GM12874 (cell line): Measurements from ENCODE around the gene NPTX1.

Source experiments
- TF ChIP-seq, protein P1 (sequence below): IDR thresholded peaks from 2 replicates; pipeline ENCODE4 v1.5.1; 2011; ENCODE audit warnings: low read depth, mild to moderate bottlenecking, control low read depth, low read length, moderate library complexity; ENCODE audit not compliant: insufficient read depth

NPTX1 gene

DNA sequence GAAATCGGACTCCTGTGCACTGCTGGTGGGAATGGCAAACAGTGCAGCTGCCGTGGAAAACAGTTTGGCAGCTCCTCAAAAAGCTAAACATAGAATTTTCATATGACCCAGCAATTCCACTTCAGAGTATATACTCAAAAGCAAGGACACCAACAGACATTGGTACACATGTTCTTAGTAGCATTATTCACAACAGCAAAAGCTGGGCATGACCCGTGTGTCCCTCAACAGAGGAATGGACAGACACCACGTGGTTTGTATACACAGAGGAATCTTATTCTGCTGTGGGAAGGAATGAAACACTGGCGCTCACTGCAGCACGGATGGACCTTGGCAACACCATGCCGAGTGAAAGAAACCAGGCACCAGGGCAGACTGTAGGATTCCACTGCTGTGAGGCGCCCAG is 16.0 kb downstream of the NPTX1 start:
- TF ChIP-seq, protein P1, sequence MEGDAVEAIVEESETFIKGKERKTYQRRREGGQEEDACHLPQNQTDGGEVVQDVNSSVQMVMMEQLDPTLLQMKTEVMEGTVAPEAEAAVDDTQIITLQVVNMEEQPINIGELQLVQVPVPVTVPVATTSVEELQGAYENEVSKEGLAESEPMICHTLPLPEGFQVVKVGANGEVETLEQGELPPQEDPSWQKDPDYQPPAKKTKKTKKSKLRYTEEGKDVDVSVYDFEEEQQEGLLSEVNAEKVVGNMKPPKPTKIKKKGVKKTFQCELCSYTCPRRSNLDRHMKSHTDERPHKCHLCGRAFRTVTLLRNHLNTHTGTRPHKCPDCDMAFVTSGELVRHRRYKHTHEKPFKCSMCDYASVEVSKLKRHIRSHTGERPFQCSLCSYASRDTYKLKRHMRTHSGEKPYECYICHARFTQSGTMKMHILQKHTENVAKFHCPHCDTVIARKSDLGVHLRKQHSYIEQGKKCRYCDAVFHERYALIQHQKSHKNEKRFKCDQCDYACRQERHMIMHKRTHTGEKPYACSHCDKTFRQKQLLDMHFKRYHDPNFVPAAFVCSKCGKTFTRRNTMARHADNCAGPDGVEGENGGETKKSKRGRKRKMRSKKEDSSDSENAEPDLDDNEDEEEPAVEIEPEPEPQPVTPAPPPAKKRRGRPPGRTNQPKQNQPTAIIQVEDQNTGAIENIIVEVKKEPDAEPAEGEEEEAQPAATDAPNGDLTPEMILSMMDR: no peak

DNA sequence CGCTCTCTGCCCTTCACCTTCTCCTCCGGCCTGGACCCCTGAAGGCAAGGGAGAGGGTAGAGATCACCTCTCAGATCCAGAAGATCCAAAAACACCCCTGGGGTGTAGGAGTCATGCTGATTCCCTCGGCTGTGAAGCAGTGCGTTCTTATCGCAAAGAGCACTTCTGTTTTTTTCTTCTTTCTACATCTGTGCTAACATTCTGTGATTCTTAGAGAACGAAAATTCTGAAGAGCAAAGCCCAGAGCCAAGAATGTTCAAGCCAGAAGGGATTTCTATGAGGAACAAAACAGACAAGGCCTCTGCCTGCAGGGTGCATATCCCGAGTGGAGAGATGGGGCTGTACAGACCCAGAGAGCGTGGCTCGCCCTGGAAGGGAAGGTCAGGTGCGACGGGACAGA is 17.2 kb downstream of the NPTX1 start:
- TF ChIP-seq, protein P1: no peak

DNA sequence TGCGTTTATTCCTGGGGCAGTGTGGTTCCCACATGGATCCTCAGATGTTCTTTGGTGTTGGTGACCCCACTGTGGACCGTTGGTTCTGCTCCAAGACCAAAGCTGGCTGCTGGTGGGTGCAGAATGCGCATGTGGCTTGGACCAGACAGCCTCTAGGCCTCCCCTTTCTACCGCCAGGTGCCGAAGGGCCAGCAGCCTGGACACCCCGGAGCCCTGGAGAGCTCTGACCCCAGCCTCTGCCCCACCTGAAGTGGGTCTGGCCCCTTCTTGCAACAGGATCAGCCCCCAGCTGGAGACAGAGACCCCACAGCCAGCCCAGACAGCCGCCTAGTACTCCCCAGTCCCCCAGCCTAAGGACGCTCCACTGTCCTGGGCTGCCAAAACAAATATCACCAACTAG is 18.4 kb downstream of the NPTX1 start:
- TF ChIP-seq, protein P1: no peak

DNA sequence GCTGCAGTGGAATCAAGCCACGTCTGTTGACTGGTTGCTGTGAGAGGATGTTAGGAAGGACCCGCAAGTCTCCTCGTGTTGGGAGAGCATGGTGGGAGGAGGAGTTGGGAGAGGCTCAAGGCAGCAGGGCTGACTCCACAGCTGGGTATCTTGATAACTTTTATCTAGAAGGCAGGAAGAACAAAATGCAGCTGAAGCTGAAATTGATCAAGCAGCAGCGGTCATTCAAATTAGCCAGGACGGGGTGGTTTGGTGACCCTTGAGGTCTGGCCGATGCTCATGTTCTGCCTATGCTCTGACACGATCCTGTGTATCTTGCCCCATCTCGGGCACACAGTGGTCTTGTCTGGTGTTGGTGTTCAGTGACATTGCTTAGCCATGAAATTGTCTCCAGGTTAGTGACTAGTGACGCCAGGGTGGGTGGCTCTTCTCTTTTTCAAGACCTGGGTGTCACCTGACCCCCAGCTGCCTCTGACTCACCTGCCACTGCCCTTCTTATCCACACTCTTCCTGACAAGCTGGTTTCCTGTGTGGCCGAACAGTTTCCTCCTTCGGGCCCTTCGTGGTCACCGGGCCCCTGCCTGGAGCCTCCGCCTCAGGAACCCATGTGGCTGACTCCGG is 19.1 kb downstream of the NPTX1 start:
- TF ChIP-seq, protein P1: no peak

DNA sequence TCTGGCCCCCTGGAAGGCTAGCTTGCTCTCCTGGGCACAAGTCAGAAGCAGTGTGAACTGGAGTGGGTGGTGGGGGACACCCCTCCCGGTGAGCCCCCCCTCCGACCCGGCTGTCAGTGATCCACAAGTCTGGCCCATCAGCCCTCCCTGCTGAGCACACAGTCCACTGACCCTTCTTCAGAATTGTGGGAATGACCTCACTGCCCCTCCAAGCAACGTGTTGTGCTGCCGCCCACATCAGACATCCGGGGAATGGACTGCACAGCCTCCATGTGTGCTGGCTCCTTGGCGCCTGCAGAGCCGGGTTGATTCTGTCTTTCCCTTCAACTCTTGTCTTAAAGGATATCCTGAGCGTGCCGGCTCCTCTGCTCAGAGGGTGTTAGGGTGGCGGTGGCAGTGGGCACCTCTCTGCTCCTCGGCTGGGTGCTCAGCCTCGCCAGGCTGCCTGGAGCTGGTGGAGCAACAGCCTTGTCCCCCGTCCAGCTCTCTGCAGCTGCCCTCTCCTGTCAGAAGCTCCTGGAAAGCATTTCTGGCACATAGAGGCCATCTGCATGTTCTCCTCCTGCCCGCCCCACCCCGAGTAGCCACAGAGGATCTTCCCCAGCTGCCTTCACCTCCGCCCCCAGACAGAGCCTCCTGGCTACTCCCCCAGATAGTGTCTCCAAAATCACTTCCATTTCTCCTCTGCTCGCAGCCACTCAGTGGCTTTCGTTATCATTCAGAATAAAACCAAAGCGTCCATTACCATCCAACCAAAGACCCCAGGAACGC is 19.8 kb downstream of the NPTX1 start:
- TF ChIP-seq, protein P1: no peak

GRCh38 chr17:80455784-80456183 is 20.6 kb downstream of the NPTX1 start:
- TF ChIP-seq, protein P1: no peak

GRCh38 chr17:80455336-80455710 is 21.1 kb downstream of the NPTX1 start:
- TF ChIP-seq, protein P1: no peak
